DND-41 (cell line): Measurements from ENCODE around the gene VTI1A.

Experiments used
- ATAC-seq: fragments of 200-7000 bp; cut with Tn5 transposase; 3 replicates; pipeline ENCODE4 v1.9.1; 2021; ENCODE audit warnings: low read depth; ENCODE audit not compliant: insufficient read depth
- DNase-seq: peaks from one replicate; pipeline ENCODE4 v3.0.0-alpha.2; 2020
- H2AFZ ChIP-seq: 2 replicates; pipeline ENCODE4 v1.6.0; 2012; ENCODE audit warnings: low read depth, low read length
- H3K27ac ChIP-seq: 2 replicates; pipeline ENCODE4 v1.5.1; 2012; ENCODE audit warnings: low read length, inconsistent platforms
- H3K27me3 ChIP-seq: fragments of 200-600 bp; sonication (generic); 2 replicates; pipeline ENCODE4 v1.6.0; 2012; ENCODE audit warnings: low read length, mild to moderate bottlenecking, inconsistent platforms; ENCODE audit not compliant: insufficient read depth, poor library complexity
- H3K36me3 ChIP-seq: 2 replicates; pipeline ENCODE4 v1.5.1; 2012; ENCODE audit warnings: low read length, inconsistent platforms; ENCODE audit not compliant: insufficient read depth
- H3K4me1 ChIP-seq: 2 replicates; pipeline ENCODE4 v1.5.1; 2012; ENCODE audit warnings: mild to moderate bottlenecking, low read length; ENCODE audit not compliant: insufficient read depth
- H3K4me2 ChIP-seq: 2 replicates; pipeline ENCODE4 v1.6.0; 2012; ENCODE audit warnings: mild to moderate bottlenecking, moderate library complexity, low read length, inconsistent platforms; ENCODE audit not compliant: insufficient read depth
- H3K4me3 ChIP-seq, 2 experiments: fragments of 200-600 bp in 1 of 2; shearing (Covaris generic) in 1 of 2; 2 replicates each; pipeline ENCODE4 v1.5.1; 2012 to 2016; ENCODE audit warnings: inconsistent platforms in 2 of 2, low read length in 2 of 2, mild to moderate bottlenecking in 2 of 2, low read depth in 1 of 2, moderate library complexity in 1 of 2
- H3K79me2 ChIP-seq: 2 replicates; pipeline ENCODE4 v1.6.0; 2012; ENCODE audit warnings: low read length, inconsistent platforms; ENCODE audit not compliant: insufficient read depth
- H3K9ac ChIP-seq: 2 replicates; pipeline ENCODE4 v1.6.0; 2012; ENCODE audit warnings: low read depth, mild to moderate bottlenecking, inconsistent platforms, low read length, moderate library complexity
- H3K9me3 ChIP-seq: 2 replicates; pipeline ENCODE4 v1.5.1; 2012; ENCODE audit warnings: low read length, moderate library complexity, mild to moderate bottlenecking, inconsistent platforms; ENCODE audit not compliant: insufficient read depth, severe bottlenecking
- H4K20me1 ChIP-seq: 2 replicates; pipeline ENCODE4 v1.6.0; 2012; ENCODE audit warnings: low read length; ENCODE audit not compliant: insufficient read depth
- CTCF ChIP-seq: IDR thresholded peaks from 2 replicates; pipeline ENCODE4 v1.5.1; 2012; ENCODE audit warnings: borderline replicate concordance, low read length, moderate library complexity, mild to moderate bottlenecking; ENCODE audit not compliant: poor library complexity, severe bottlenecking; ENCODE audit errors: extremely low read depth
- EZH2 ChIP-seq: IDR thresholded peaks from 3 replicates; pipeline ENCODE4 v1.6.1; 2012; ENCODE audit warnings: borderline replicate concordance, low read depth, mild to moderate bottlenecking, moderate library complexity, low read length, inconsistent platforms; ENCODE audit not compliant: severe bottlenecking

Gene VTI1A

GRCh38 chr10:112503643-112504042, 56.6 kb downstream of the VTI1A start:
- no peaks in the 10 kb centered on the region; the same call in 1 of the 2 replicates for H4K20me1 ChIP-seq
- H3K9ac ChIP-seq, result no peak overlapping the region
- H3K36me3 ChIP-seq, result no peaks in the 10 kb centered on the region
- no peaks in the 10 kb centered on the region for H3K4me1 ChIP-seq
- TF ChIP-seq EZH2, result no peak
- no peak for TF ChIP-seq CTCF
- peaks cover 4% of the 10 kb centered on the region; the same call in 1 of the 2 replicates for H3K79me2 ChIP-seq
- H3K4me2 ChIP-seq, result no peak overlapping the region
- no peak overlapping the region for H3K27ac ChIP-seq
- no peak overlapping the region for H3K4me3 ChIP-seq
- H2AFZ ChIP-seq, result no peak overlapping the region
- H3K27me3 ChIP-seq, result no peaks in the 10 kb centered on the region
- ATAC-seq (no peak), DNase-seq (no peak)
- H3K9me3 ChIP-seq, result no peaks in the 10 kb centered on the region

DNA sequence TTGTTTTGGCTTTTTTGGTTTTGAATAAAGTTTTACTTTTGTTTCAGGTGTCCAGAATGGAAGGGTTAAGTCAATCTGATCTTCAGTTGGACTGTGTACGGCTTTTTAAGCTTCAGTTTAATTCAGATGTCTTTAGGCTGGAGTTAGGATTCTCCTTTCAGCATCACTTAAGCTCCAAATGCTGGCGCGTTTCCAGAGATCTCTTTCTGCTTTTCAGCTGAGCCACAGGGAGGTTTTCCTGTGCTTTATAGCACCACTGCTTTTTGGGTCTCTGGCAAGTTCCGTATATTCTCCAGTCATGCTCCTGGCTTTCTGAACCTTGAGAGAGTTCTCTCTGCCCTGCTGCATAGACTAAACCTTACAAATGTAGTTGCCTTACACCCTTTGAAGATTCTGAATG, 60.0 kb downstream of the VTI1A start:
- ATAC-seq (no peak), DNase-seq (no peak)
- H3K27ac ChIP-seq, result no peak overlapping the region
- peaks cover 4% of the 10 kb centered on the region; the same call in 1 of the 2 replicates for H3K79me2 ChIP-seq
- no peaks in the 10 kb centered on the region for H3K4me1 ChIP-seq
- H4K20me1 ChIP-seq, result no peaks in the 10 kb centered on the region; the same call in 1 of the 2 replicates
- H3K4me3 ChIP-seq, result no peak overlapping the region
- no peak overlapping the region for H3K9ac ChIP-seq
- H3K9me3 ChIP-seq, result no peaks in the 10 kb centered on the region
- no peak overlapping the region for H2AFZ ChIP-seq
- no peaks in the 10 kb centered on the region for H3K36me3 ChIP-seq
- H3K27me3 ChIP-seq, result no peaks in the 10 kb centered on the region
- TF ChIP-seq EZH2 (no peak), CTCF (no peak)
- H3K4me2 ChIP-seq, result no peak overlapping the region

- H3K4me2 ChIP-seq, result no peak overlapping the region
- H3K9ac ChIP-seq, result no peak overlapping the region
- ATAC-seq (no peak), DNase-seq (no peak)
- no peak for TF ChIP-seq CTCF
- TF ChIP-seq EZH2, result no peak
- H2AFZ ChIP-seq, result no peak overlapping the region
- no peak overlapping the region for H3K27ac ChIP-seq
- no peaks in the 10 kb centered on the region for H3K4me1 ChIP-seq
- no peaks in the 10 kb centered on the region for H3K9me3 ChIP-seq
- no peak overlapping the region for H3K4me3 ChIP-seq
- no peaks in the 10 kb centered on the region for H3K27me3 ChIP-seq
- H4K20me1 ChIP-seq, result no peaks in the 10 kb centered on the region; the same call in 1 of the 2 replicates
- peaks cover 4% of the 10 kb centered on the region; the same call in 1 of the 2 replicates for H3K79me2 ChIP-seq
- H3K36me3 ChIP-seq, result no peaks in the 10 kb centered on the region
Observed at GRCh38 chr10:112507988-112508387, 61.0 kb downstream of the VTI1A start.
